Measurements from ENCODE around the gene ENPEP.
"Not testable (repeated sequence)": the region's sequence is repeated elsewhere in the genome, so short reads cannot be mapped to it uniquely, and the experiment has no call there.

DNA sequence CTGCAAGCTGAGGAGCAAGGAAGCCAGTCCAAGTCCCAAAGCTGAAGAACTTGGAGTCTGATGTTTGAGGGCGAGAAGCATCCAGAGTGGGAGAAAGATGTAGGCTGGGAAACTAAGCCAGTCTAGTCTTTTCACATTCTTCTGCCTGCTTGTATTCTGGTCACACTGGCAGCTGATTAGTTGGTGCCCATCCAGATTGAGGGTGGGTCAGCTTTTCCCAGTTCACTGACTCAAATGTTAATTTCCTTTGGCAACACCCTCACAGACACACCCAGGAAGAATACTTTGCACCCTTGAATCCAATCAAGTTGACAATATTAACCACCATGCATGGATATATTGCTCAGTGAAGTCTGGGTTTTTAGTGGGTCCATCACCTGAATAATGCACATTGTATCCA is 36.7 kb upstream of the ENPEP start:
- TF ChIP-seq CTCF, POLR2A (IDR thresholded peaks at IDR 0.05): not testable (repeated sequence)
